SK-N-SH (cell line): ENCODE measurements around the gene BNC2. TPM values are rescaled to one million over a fixed set of nuclear protein-coding genes. Genes with fewer than 3 reads are reported as not detected.

Source experiments
- CTCF ChIA-PET: fragments of 300-600, 350-600 bp; formaldehyde crosslinking; extraction: SDS; loops from one replicate; lab custom pipeline; 2021; lab: Yijun Ruan, JAX
- POLR2A ChIA-PET: fragments of 350-600 bp; sonication (Branson Sonifier 250); formaldehyde crosslinking; extraction: SDS; loops from one replicate; lab custom pipeline; 2020; ENCODE audit warnings: antibody characterized with exemption, inconsistent platforms; lab: Yijun Ruan, JAX
- DNase-seq: peaks from one replicate; pipeline ENCODE4 v3.0.0; 2012
- H2AFZ ChIP-seq: fragments of 200-600 bp; sonication (generic); 2 replicates; pipeline ENCODE4 v1.8.1; 2016; ENCODE audit warnings: antibody characterized with exemption, mild to moderate bottlenecking, low read depth
- H3F3A ChIP-seq: fragments of 200-600 bp; sonication (generic); replicated peaks from 2 replicates; pipeline ENCODE3; 2016; ENCODE audit warnings: antibody characterized with exemption, mild to moderate bottlenecking; ENCODE audit not compliant: insufficient read depth
- H3K27ac ChIP-seq, 2 experiments: fragments of 200-500 bp in 1 of 2; fragments of 200-600 bp in 1 of 2; sonication (Bioruptor generic) in 1 of 2; sonication (generic), shearing (Covaris generic) in 1 of 2; 2 replicates each; pipeline versions ENCODE4 v1.5.1 to v1.6.1; 2014 to 2016; ENCODE audit warnings: low read depth in 2 of 2, inconsistent platforms in 1 of 2, low read length in 1 of 2, mild to moderate bottlenecking in 1 of 2, mixed read lengths in 1 of 2
- H3K27me3 ChIP-seq: fragments of 200-600 bp; sonication (generic), shearing (Covaris generic); 2 replicates; pipeline ENCODE4 v1.6.1; 2016; ENCODE audit warnings: mixed run types; ENCODE audit not compliant: insufficient read depth
- H3K36me3 ChIP-seq, 2 experiments: fragments of 200-500 bp in 1 of 2; fragments of 200-600 bp in 1 of 2; sonication (Bioruptor generic) in 1 of 2; sonication (generic) in 1 of 2; replicated peaks in 1 of 2; 2 replicates each; pipeline versions ENCODE3 to v1.5.1; 2014 to 2016; ENCODE audit warnings: low read length in 1 of 2, mild to moderate bottlenecking in 1 of 2; ENCODE audit not compliant: insufficient read depth in 2 of 2, control insufficient read depth in 1 of 2
- H3K4me1 ChIP-seq, 2 experiments: fragments of 200-500 bp in 1 of 2; fragments of 200-600 bp in 1 of 2; sonication (Bioruptor generic) in 1 of 2; sonication (generic), shearing (Covaris generic) in 1 of 2; 2 replicates each; pipeline versions ENCODE4 v1.5.1 to v1.6.1; 2014 to 2016; ENCODE audit warnings: low read depth in 1 of 2, low read length in 1 of 2, mixed run types in 1 of 2; ENCODE audit not compliant: insufficient read depth in 2 of 2, control insufficient read depth in 1 of 2
- H3K4me2 ChIP-seq: fragments of 200-600 bp; sonication (generic), shearing (Covaris generic); 2 replicates; pipeline ENCODE4 v1.6.1; 2017; ENCODE audit warnings: mixed run types
- H3K4me3 ChIP-seq, 2 experiments: fragments of 200-500 bp in 1 of 2; fragments of 200-600 bp in 1 of 2; sonication (Bioruptor generic) in 1 of 2; sonication (generic), shearing (Covaris generic) in 1 of 2; 2 replicates each; pipeline versions ENCODE4 v1.5.1 to v1.8.1; 2014 to 2016; ENCODE audit warnings: low read depth in 2 of 2, inconsistent platforms in 1 of 2, low read length in 1 of 2, mild to moderate bottlenecking in 1 of 2, mixed read lengths in 1 of 2, moderate library complexity in 1 of 2
- H3K79me2 ChIP-seq: fragments of 200-600 bp; sonication (generic); 2 replicates; pipeline ENCODE4 v1.8.1; 2017; ENCODE audit warnings: mild to moderate bottlenecking; ENCODE audit not compliant: insufficient read depth
- H3K9ac ChIP-seq: fragments of 200-600 bp; sonication (generic); 2 replicates; pipeline ENCODE4 v1.6.1; 2017; ENCODE audit warnings: mixed run types
- H3K9me2 ChIP-seq: fragments of 200-600 bp; sonication (generic); 2 replicates; pipeline ENCODE4 v1.6.1; 2017; ENCODE audit warnings: mixed run types
- H3K9me3 ChIP-seq: fragments of 200-600 bp; sonication (generic); 2 replicates; pipeline ENCODE4 v1.6.1; 2017; ENCODE audit warnings: mixed run types, mild to moderate bottlenecking, moderate library complexity
- H4K20me1 ChIP-seq: fragments of 200-600 bp; sonication (generic); 2 replicates; pipeline ENCODE4 v1.6.1; 2017; ENCODE audit warnings: mild to moderate bottlenecking, mixed run types; ENCODE audit not compliant: insufficient read depth
- FOXJ3 ChIP-seq: sonication (generic); formaldehyde crosslinking; IDR thresholded peaks from 2 replicates; pipeline ENCODE4 v1.5.1; 2020; ENCODE audit warnings: mild to moderate bottlenecking, missing genetic modification reagents
- FOXM1 ChIP-seq: IDR thresholded peaks from 2 replicates; pipeline ENCODE4 v1.4.0; 2012; ENCODE audit warnings: low read depth, mild to moderate bottlenecking
- GABPA ChIP-seq: IDR thresholded peaks from 2 replicates; pipeline ENCODE4 v1.4.0; 2012; ENCODE audit warnings: low read depth, mild to moderate bottlenecking
- GATA2 ChIP-seq: sonication (generic); formaldehyde crosslinking; IDR thresholded peaks from 2 replicates; pipeline ENCODE4 v1.5.0; 2020; ENCODE audit warnings: mild to moderate bottlenecking, missing genetic modification reagents
- JUND ChIP-seq: IDR thresholded peaks from 2 replicates; pipeline ENCODE4 v1.4.0; 2012
- MXI1 ChIP-seq: IDR thresholded peaks from 2 replicates; pipeline ENCODE4 v1.6.1; 2012; ENCODE audit warnings: mild to moderate bottlenecking, low read depth, low read length, improper control_type of control experiment
- NRF1 ChIP-seq: IDR thresholded peaks from 2 replicates; pipeline ENCODE4 v1.6.1; 2012; ENCODE audit warnings: low read depth, mild to moderate bottlenecking, low read length
- RFX5 ChIP-seq: IDR thresholded peaks from 2 replicates; pipeline ENCODE4 v1.6.1; 2012; ENCODE audit warnings: mild to moderate bottlenecking, improper control_type of control experiment, low read length
- SIN3A ChIP-seq: IDR thresholded peaks from 2 replicates; pipeline ENCODE4 v1.6.1; 2012; ENCODE audit warnings: low read depth, mild to moderate bottlenecking, low read length, moderate library complexity, borderline replicate concordance
- SMC3 ChIP-seq: IDR thresholded peaks from 2 replicates; pipeline ENCODE4 v1.6.1; 2012; ENCODE audit warnings: low read depth, low read length, improper control_type of control experiment
- TCF12 ChIP-seq: IDR thresholded peaks from 2 replicates; pipeline ENCODE4 v1.4.0; 2012
- USF2 ChIP-seq: fragments of 150-350 bp; IDR thresholded peaks from 2 replicates; pipeline ENCODE4 v1.6.1; 2017; ENCODE audit warnings: antibody characterized with exemption, low read length, low read depth, borderline replicate concordance
- YY1 ChIP-seq: IDR thresholded peaks from 2 replicates; pipeline ENCODE4 v1.4.0; 2012; ENCODE audit warnings: low read depth, mild to moderate bottlenecking
- WGBS: methylation state at CpG from one replicate; pipeline ENCODE4 v1.1.6; 2017; ENCODE audit warnings: low lambda C conversion rate; 5-methylcytosine and 5-hydroxymethylcytosine counted together
- polyA plus RNA-seq, 3 experiments: library from polyadenylated mRNA; depleted of rRNA; stranded (reverse); fragments of >200 nt; gene quantifications; 2 replicates each; pipeline ENCODE4 v1.2.3, GENCODE V29; 2012
- TF ChIP-seq, protein P1 (sequence below): IDR thresholded peaks from 2 replicates; pipeline ENCODE4 v1.4.0; 2012; ENCODE audit warnings: low read depth
- TF ChIP-seq, protein P2 (sequence below): fragments of 200-600 bp; sonication (generic); IDR thresholded peaks from 2 replicates; pipeline ENCODE4 v1.6.1; 2017; ENCODE audit warnings: antibody characterized with exemption, mild to moderate bottlenecking, moderate library complexity
- TF ChIP-seq, protein P3 (sequence below): IDR thresholded peaks from 2 replicates; pipeline ENCODE4 v1.6.1; 2012; ENCODE audit warnings: mild to moderate bottlenecking, low read depth, low read length, moderate library complexity

Gene BNC2
- polyA plus RNA-seq, 1 of the 3 experiments (the other 2 are of a cell fraction) = 8.8 TPM

DNA sequence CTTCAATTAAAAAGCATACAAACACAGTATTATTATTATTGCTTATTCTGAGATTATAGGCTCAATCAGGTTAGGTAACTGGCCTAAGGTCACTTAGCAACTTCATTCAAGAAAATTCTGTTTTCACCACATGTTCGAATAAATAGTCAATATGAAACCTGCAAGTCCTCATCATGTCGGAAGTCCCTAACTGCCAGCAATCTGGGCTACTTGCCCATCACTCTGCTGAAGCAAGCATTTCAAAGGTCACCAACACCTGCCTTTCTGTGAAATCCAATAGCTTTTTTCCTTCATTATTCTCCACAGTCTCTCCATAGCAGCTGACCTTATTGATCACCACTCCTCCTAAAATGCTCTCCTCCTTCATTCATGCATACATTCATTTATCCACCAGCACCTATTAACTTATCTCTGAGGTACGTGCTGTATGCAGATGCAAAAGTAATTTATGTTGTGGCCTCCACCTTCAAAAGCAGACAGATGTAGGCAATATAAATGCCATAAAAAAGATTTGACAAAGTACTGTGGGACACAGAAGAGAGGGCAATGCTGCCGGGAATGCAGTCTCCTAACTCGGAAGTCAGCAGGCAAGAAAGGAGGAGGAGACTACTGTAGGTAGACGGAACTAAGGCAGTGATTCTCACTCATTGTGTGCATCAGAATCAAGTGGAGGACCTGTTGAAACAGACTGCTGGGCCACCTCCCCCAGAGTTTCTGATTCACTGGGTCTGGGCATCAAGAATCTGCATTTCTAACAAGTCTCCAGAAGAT, 310.9 kb downstream of the BNC2 start:
- no peak overlapping the region for H3K4me3 ChIP-seq
- TF ChIP-seq FOXJ3 (no peak), YY1 (no peak), MXI1 (no peak), RFX5 (no peak), GABPA (no peak), NRF1 (no peak)
- TF ChIP-seq, protein P1, sequence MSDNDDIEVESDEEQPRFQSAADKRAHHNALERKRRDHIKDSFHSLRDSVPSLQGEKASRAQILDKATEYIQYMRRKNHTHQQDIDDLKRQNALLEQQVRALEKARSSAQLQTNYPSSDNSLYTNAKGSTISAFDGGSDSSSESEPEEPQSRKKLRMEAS = no peak
- H3F3A ChIP-seq = no peaks in the 10 kb centered on the region
- POLR2A ChIA-PET = no interaction called here
- H3K27ac ChIP-seq = no peak overlapping the region
- no peaks in the 10 kb centered on the region for H3K27me3 ChIP-seq
- H3K9me3 ChIP-seq = no peaks in the 10 kb centered on the region
- H3K9me2 ChIP-seq = no peaks in the 10 kb centered on the region
- no peaks in the 10 kb centered on the region for H4K20me1 ChIP-seq
- H2AFZ ChIP-seq = no peak overlapping the region
- H3K36me3 ChIP-seq = peaks cover 0 to 9% of the 10 kb centered on the region in 2 experiments
- DNase-seq = no peak
- H3K79me2 ChIP-seq = peaks cover 28% of the 10 kb centered on the region
- no peak overlapping the region for H3K4me2 ChIP-seq
- CTCF ChIA-PET = interaction anchor here (1.0 to 1.1 kb wide), 2 partner anchors 12 to 17 kb away, joined by 3 to 4 read pairs; no protein-coding TSS in a partner anchor
- no peaks in the 10 kb centered on the region for H3K4me1 ChIP-seq
- H3K9ac ChIP-seq = no peak overlapping the region
- WGBS = 95% methylated on average over 6 of the region's 6 CpGs

GRCh38 chr9:16555802-16556201, 314.7 kb downstream of the BNC2 start:
- H3K4me2 ChIP-seq = no peak overlapping the region
- H3K36me3 ChIP-seq = peaks cover 12 to 13% of the 10 kb centered on the region in 2 experiments
- no peaks in the 10 kb centered on the region for H4K20me1 ChIP-seq
- H3K4me3 ChIP-seq = no peak overlapping the region
- no peak overlapping the region for H2AFZ ChIP-seq
- 100% methylated on average over 1 of the region's 1 CpG for WGBS
- ChIA-PET CTCF (no interaction called here), POLR2A (no interaction called here)
- no peak overlapping the region for H3K9ac ChIP-seq
- no peaks in the 10 kb centered on the region for H3K4me1 ChIP-seq
- no peak overlapping the region for H3K27ac ChIP-seq
- peaks cover 17% of the 10 kb centered on the region for H3K79me2 ChIP-seq
- no peaks in the 10 kb centered on the region for H3K9me2 ChIP-seq
- no peaks in the 10 kb centered on the region for H3K9me3 ChIP-seq
- DNase-seq = no peak
- H3K27me3 ChIP-seq = no peaks in the 10 kb centered on the region
- TF ChIP-seq, protein P1 = no peak
- no peak for TF ChIP-seq TCF12
- TF ChIP-seq, protein P2, sequence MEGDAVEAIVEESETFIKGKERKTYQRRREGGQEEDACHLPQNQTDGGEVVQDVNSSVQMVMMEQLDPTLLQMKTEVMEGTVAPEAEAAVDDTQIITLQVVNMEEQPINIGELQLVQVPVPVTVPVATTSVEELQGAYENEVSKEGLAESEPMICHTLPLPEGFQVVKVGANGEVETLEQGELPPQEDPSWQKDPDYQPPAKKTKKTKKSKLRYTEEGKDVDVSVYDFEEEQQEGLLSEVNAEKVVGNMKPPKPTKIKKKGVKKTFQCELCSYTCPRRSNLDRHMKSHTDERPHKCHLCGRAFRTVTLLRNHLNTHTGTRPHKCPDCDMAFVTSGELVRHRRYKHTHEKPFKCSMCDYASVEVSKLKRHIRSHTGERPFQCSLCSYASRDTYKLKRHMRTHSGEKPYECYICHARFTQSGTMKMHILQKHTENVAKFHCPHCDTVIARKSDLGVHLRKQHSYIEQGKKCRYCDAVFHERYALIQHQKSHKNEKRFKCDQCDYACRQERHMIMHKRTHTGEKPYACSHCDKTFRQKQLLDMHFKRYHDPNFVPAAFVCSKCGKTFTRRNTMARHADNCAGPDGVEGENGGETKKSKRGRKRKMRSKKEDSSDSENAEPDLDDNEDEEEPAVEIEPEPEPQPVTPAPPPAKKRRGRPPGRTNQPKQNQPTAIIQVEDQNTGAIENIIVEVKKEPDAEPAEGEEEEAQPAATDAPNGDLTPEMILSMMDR = no peak
- TF ChIP-seq, protein P3, sequence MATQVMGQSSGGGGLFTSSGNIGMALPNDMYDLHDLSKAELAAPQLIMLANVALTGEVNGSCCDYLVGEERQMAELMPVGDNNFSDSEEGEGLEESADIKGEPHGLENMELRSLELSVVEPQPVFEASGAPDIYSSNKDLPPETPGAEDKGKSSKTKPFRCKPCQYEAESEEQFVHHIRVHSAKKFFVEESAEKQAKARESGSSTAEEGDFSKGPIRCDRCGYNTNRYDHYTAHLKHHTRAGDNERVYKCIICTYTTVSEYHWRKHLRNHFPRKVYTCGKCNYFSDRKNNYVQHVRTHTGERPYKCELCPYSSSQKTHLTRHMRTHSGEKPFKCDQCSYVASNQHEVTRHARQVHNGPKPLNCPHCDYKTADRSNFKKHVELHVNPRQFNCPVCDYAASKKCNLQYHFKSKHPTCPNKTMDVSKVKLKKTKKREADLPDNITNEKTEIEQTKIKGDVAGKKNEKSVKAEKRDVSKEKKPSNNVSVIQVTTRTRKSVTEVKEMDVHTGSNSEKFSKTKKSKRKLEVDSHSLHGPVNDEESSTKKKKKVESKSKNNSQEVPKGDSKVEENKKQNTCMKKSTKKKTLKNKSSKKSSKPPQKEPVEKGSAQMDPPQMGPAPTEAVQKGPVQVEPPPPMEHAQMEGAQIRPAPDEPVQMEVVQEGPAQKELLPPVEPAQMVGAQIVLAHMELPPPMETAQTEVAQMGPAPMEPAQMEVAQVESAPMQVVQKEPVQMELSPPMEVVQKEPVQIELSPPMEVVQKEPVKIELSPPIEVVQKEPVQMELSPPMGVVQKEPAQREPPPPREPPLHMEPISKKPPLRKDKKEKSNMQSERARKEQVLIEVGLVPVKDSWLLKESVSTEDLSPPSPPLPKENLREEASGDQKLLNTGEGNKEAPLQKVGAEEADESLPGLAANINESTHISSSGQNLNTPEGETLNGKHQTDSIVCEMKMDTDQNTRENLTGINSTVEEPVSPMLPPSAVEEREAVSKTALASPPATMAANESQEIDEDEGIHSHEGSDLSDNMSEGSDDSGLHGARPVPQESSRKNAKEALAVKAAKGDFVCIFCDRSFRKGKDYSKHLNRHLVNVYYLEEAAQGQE = no peak
- TF ChIP-seq FOXM1 = no peak
- no peak for TF ChIP-seq FOXJ3
- TF ChIP-seq SIN3A = no peak
- TF ChIP-seq SMC3 = no peak
- no peak for TF ChIP-seq GATA2 (CRISPR knock-in tag)
- TF ChIP-seq JUND = no peak
- TF ChIP-seq USF2 = no peak
- no peak for TF ChIP-seq NRF1
- no peaks in the 10 kb centered on the region for H3F3A ChIP-seq
